GM19455 (cell line): ENCODE measurements around the gene FER.
"Not testable (repeated sequence)": the region's sequence is repeated elsewhere in the genome, so short reads cannot be mapped to it uniquely, and the experiment has no call there.

Experiments used
- ATAC-seq: cut with Tn5 transposase; IDR thresholded peaks from one replicate; pipeline ENCODE4 v1.9.1; 2021; ENCODE audit not compliant: unreplicated experiment

The FER gene

GRCh38 chr5:108743846-108744245, 3.9 kb upstream of the FER start:
- ATAC-seq = no peak

- ATAC-seq = no peak
Observed at GRCh38 chr5:108747111-108747773, 455 bp upstream of the FER start.

- ATAC-seq = peak; percentile 97
Observed at GRCh38 chr5:108748401-108749127, 867 bp downstream of the FER start.

- peak; percentile 44 for ATAC-seq
Observed at GRCh38 chr5:108749128-108749861, 1.6 kb downstream of the FER start.

GRCh38 chr5:108753331-108753730, 5.6 kb downstream of the FER start:
- no peak for ATAC-seq

- ATAC-seq = no peak
Observed at GRCh38 chr5:108753877-108754276, 6.2 kb downstream of the FER start.

GRCh38 chr5:108760512-108760911, 12.8 kb downstream of the FER start:
- no peak for ATAC-seq

GRCh38 chr5:108762660-108763059, 15.0 kb downstream of the FER start:
- ATAC-seq = no peak

GRCh38 chr5:108763222-108763916, 15.7 kb downstream of the FER start:
- no peak for ATAC-seq

GRCh38 chr5:108765647-108766046, 17.9 kb downstream of the FER start:
- ATAC-seq = no peak

GRCh38 chr5:108766916-108767315, 19.2 kb downstream of the FER start:
- ATAC-seq = not testable (repeated sequence)

GRCh38 chr5:108769352-108769751, 21.7 kb downstream of the FER start:
- no peak for ATAC-seq

GRCh38 chr5:108772626-108773025, 24.9 kb downstream of the FER start:
- no peak for ATAC-seq

- ATAC-seq = no peak
Observed at GRCh38 chr5:108773330-108773729, 25.6 kb downstream of the FER start.

GRCh38 chr5:108774079-108774478, 26.4 kb downstream of the FER start:
- not testable (repeated sequence) for ATAC-seq

- not testable (repeated sequence) for ATAC-seq
Observed at GRCh38 chr5:108777582-108777981, 29.9 kb downstream of the FER start.

GRCh38 chr5:108784577-108784976, 36.9 kb downstream of the FER start:
- ATAC-seq = not testable (repeated sequence)

- ATAC-seq = no peak
Observed at GRCh38 chr5:108786806-108787483, 39.2 kb downstream of the FER start.

GRCh38 chr5:108788142-108788541, 40.4 kb downstream of the FER start:
- no peak for ATAC-seq

- ATAC-seq = no peak
Observed at GRCh38 chr5:108793207-108793606, 45.5 kb downstream of the FER start.

GRCh38 chr5:108794349-108794748, 46.7 kb downstream of the FER start:
- not testable (repeated sequence) for ATAC-seq
